ENCODE measurements around the gene WEE1. TPM values are rescaled to one million over a fixed set of nuclear protein-coding genes. Genes with fewer than 3 reads are reported as not detected.

WEE1 gene
- 16.6 and 27.5 TPM in 2 replicates for total RNA-seq

GRCh38 chr11:9573052-9573774, at the start of gene WEE1:
Gene WEE1, plus strand, starts transcription at chr11:9573670. Its CDS starts 264 bp downstream, at chr11:9573934.

Other genes with a start within 250 kb of the WEE1 start
- 151 and 153 TPM in 2 replicates for gene IPO7, start 189.0 kb upstream of the WEE1 start, total RNA-seq
- gene ZNF143, start 112.7 kb upstream of the WEE1 start, total RNA-seq: 24.4 and 36.9 TPM in 2 replicates
- gene SWAP70, start 90.4 kb downstream of the WEE1 start, total RNA-seq: 145 and 164 TPM in 2 replicates

Measured in epithelial cell of umbilical artery (primary cell).